B cell (primary cell): Measurements from ENCODE around the gene ZNF423.

Experiments used
- EZH2 ChIP-seq: IDR thresholded peaks from 2 replicates; pipeline ENCODE4 v1.6.1; 2012; ENCODE audit warnings: borderline replicate concordance, low read depth, mild to moderate bottlenecking, moderate library complexity, low read length; ENCODE audit not compliant: insufficient read depth, poor library complexity, severe bottlenecking
- TF ChIP-seq, protein P1 (sequence below): fragments of 200-600 bp; IDR thresholded peaks from one replicate; pipeline ENCODE4 v1.8.0; 2022; ENCODE audit warnings: antibody characterized with exemption, mild to moderate bottlenecking

DNA sequence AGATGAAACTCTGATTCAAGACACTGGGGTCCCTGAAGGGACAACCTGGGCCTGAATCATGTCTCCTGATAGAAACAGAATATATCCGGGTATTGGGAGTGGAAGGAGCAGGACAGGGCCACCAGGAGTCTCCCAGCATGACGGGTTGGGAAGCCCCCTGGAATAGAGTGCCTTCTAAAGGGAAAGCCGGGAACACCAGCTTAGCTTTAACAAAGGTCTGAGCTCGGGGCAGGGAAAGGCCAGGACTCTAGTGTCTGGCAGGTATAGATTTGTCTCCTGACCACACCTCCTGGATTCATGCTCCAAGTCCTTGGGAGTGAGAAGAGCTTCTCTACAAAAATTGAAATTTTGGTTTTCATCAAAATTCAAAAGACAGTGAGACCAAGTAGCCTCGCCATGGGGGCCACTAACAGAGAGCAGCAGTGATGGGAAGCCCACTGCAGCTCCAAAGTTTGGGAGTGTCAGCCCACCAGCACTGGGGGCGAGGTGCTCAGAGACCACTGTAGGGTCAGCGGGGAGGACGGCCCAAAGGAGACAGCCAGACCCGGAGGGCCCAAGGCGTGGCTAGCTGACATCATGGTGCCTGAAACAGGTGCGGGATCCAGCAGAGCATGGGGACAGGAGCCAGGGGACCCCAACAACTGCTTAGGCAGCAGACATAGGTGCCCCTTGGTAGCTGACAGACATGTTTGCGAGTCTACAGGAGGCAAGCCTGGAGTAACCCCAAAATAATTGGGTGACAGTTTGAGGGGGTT, 401.3 kb downstream of the ZNF423 start:
- TF ChIP-seq, protein P1, sequence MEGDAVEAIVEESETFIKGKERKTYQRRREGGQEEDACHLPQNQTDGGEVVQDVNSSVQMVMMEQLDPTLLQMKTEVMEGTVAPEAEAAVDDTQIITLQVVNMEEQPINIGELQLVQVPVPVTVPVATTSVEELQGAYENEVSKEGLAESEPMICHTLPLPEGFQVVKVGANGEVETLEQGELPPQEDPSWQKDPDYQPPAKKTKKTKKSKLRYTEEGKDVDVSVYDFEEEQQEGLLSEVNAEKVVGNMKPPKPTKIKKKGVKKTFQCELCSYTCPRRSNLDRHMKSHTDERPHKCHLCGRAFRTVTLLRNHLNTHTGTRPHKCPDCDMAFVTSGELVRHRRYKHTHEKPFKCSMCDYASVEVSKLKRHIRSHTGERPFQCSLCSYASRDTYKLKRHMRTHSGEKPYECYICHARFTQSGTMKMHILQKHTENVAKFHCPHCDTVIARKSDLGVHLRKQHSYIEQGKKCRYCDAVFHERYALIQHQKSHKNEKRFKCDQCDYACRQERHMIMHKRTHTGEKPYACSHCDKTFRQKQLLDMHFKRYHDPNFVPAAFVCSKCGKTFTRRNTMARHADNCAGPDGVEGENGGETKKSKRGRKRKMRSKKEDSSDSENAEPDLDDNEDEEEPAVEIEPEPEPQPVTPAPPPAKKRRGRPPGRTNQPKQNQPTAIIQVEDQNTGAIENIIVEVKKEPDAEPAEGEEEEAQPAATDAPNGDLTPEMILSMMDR: no peak
- TF ChIP-seq EZH2: no peak
